ENCODE data around the gene MAGEA3.
"Not testable (repeated sequence)": the region's sequence is repeated elsewhere in the genome, so short reads cannot be mapped to it uniquely, and the experiment has no call there.

Gene MAGEA3

DNA sequence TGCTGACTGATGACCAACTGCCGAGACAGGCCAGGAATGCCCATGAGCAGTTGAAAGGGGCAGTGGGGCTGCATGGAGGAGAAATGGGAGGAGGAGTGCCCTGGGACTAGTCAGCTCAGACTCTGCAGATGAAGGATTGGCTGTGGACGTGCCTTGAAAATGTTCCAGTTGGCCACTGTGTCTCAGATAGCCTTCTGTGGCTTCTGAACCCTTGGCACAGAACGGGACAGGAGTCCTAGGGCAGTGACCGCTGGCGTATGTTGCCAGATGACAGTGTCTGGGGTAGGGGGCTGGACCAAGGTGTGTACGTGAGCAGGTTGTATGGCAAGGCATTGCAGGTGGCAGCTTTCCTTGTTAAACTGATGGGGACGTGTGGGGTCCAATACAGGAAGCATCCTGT lies 7.9 kb downstream of the MAGEA3 start:
- H3K27me3 ChIP-seq (ENCODE audit: control insufficient read depth in 1 of 2, insufficient read depth in 2 of 2, low read length in 2 of 2); H3K27ac ChIP-seq (ENCODE audit: low read depth, low read length); H3K36me3 ChIP-seq (ENCODE audit: insufficient read depth, low read length); H3K9me3 ChIP-seq (ENCODE audit: low read length); H3K4me3 ChIP-seq (ENCODE audit: low read depth in 1 of 2, low read length in 2 of 2); H3K4me1 ChIP-seq (ENCODE audit: insufficient read depth, low read length); H3K9ac ChIP-seq (ENCODE audit: low read length): not testable (repeated sequence)

DNA sequence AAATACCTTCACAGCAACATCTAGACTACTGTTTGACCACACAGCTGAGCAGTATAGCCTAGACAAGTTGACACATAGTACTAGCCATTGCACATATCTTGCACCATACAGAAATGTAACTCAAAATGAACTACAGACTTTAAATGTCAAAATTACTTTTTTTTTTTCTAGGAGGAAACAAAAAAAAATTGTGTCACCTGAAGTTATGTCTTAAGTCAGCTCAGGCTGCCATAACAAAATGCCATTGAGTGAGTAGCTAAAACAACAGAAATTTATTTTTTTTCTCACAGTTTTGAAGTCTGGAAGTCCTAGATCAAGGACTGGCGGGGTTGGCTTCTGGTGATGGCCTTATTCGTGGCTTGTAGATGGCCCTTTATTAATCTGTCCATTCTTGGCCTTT lies 10.6 kb downstream of the MAGEA3 start, which contains the start of gene CSAG2:
TSS of gene CSAG2 (minus strand) at position 101 of the 400 bp plus-strand sequence. CDS start 161 bp downstream, outside the sequence.
- not testable (repeated sequence) for H3K9me3 ChIP-seq (ENCODE audit: low read length); H3K4me3 ChIP-seq (ENCODE audit: low read depth in 1 of 2, low read length in 2 of 2); H3K36me3 ChIP-seq (ENCODE audit: insufficient read depth, low read length); H3K4me1 ChIP-seq (ENCODE audit: insufficient read depth, low read length); H3K27me3 ChIP-seq (ENCODE audit: control insufficient read depth in 1 of 2, insufficient read depth in 2 of 2, low read length in 2 of 2); H3K27ac ChIP-seq (ENCODE audit: low read depth, low read length); H3K9ac ChIP-seq (ENCODE audit: low read length)

GRCh38 chrX:152713195-152713594 lies 14.6 kb downstream of the MAGEA3 start:
- H3K4me3 ChIP-seq (ENCODE audit: low read depth in 1 of 2, low read length in 2 of 2); H3K9me3 ChIP-seq (ENCODE audit: low read length); H3K27me3 ChIP-seq (ENCODE audit: control insufficient read depth in 1 of 2, insufficient read depth in 2 of 2, low read length in 2 of 2); H3K36me3 ChIP-seq (ENCODE audit: insufficient read depth, low read length); H3K9ac ChIP-seq (ENCODE audit: low read length); H3K27ac ChIP-seq (ENCODE audit: low read depth, low read length); H3K4me1 ChIP-seq (ENCODE audit: insufficient read depth, low read length): not testable (repeated sequence)

GRCh38 chrX:152713815-152714787 lies 15.5 kb downstream of the MAGEA3 start, which contains the start of gene MAGEA2B:
TSS of gene MAGEA2B (plus strand) at chrX:152714628. CDS start at chrX:152717107, 2,479 bp downstream.
- H3K9ac ChIP-seq (ENCODE audit: low read length); H3K9me3 ChIP-seq (ENCODE audit: low read length); H3K36me3 ChIP-seq (ENCODE audit: insufficient read depth, low read length); H3K4me3 ChIP-seq (ENCODE audit: low read depth in 1 of 2, low read length in 2 of 2); H3K27ac ChIP-seq (ENCODE audit: low read depth, low read length); H3K27me3 ChIP-seq (ENCODE audit: control insufficient read depth in 1 of 2, insufficient read depth in 2 of 2, low read length in 2 of 2); H3K4me1 ChIP-seq (ENCODE audit: insufficient read depth, low read length): not testable (repeated sequence)

DNA sequence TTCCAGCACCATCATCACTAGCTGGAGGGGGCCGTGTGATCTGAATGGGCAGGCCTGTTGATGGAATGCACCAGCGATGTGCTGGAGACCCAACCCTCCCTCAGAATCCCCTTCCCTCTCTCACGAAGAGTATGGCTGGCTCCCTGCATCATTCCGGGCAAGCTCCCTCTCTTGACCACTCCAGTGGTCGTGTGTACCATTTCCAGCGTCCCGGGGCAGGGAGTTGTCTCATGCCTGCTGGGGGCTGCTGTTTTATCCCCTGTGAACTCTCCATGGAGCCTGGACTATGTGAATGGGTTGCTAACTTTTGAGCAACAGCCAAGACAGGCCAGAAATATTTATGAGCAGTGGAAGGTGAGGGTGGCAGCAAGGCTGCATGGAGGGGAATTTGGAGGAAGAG lies 26.8 kb downstream of the MAGEA3 start:
- Histone ChIP-seq H3K4me1 (ENCODE audit: insufficient read depth, low read length) (no peaks in the 10 kb centered on the region), H3K27me3 (ENCODE audit: control insufficient read depth in 1 of 2, insufficient read depth in 2 of 2, low read length in 2 of 2) (no peaks in the 10 kb centered on the region), H3K36me3 (ENCODE audit: insufficient read depth, low read length) (no peaks in the 10 kb centered on the region), H3K9ac (ENCODE audit: low read length) (no peak overlapping the region), H3K9me3 (ENCODE audit: low read length) (no peaks in the 10 kb centered on the region), H3K4me3 (ENCODE audit: low read depth in 1 of 2, low read length in 2 of 2) (no peak overlapping the region), H3K27ac (ENCODE audit: low read depth, low read length) (no peak overlapping the region)

- H3K9me3 ChIP-seq (ENCODE audit: low read length), result no peaks in the 10 kb centered on the region
- no peaks in the 10 kb centered on the region for H3K4me1 ChIP-seq (ENCODE audit: insufficient read depth, low read length)
- H3K4me3 ChIP-seq (ENCODE audit: low read depth in 1 of 2, low read length in 2 of 2), result no peak within 1 kb of the TSS
- H3K9ac ChIP-seq (ENCODE audit: low read length), result no peak within 1 kb of the TSS
- no peak within 1 kb of the TSS for H3K27ac ChIP-seq (ENCODE audit: low read depth, low read length)
- H3K36me3 ChIP-seq (ENCODE audit: insufficient read depth, low read length), result no peaks in the 10 kb centered on the region
- no peaks in the 10 kb centered on the region for H3K27me3 ChIP-seq (ENCODE audit: control insufficient read depth in 1 of 2, insufficient read depth in 2 of 2, low read length in 2 of 2)
These were observed 34.8 kb downstream of the MAGEA3 start, which contains the start of the genes CSAG1 and MAGEA12 for GRCh38 chrX:152733261-152733975. TSS of gene CSAG1 (minus strand) at chrX:152733721. CDS start at chrX:152732460, 1,261 bp downstream. TSS of gene MAGEA12 (plus strand) at chrX:152733757. CDS start at chrX:152736162, 2,405 bp downstream.

GRCh38 chrX:152734143-152734858 lies 35.7 kb downstream of the MAGEA3 start:
- not testable (repeated sequence) for H3K4me1 ChIP-seq (ENCODE audit: insufficient read depth, low read length); H3K4me3 ChIP-seq (ENCODE audit: low read depth in 1 of 2, low read length in 2 of 2); H3K27ac ChIP-seq (ENCODE audit: low read depth, low read length); H3K9ac ChIP-seq (ENCODE audit: low read length); H3K9me3 ChIP-seq (ENCODE audit: low read length); H3K27me3 ChIP-seq (ENCODE audit: control insufficient read depth in 1 of 2, insufficient read depth in 2 of 2, low read length in 2 of 2); H3K36me3 ChIP-seq (ENCODE audit: insufficient read depth, low read length)

- Histone ChIP-seq H3K4me3 (ENCODE audit: low read depth in 1 of 2, low read length in 2 of 2) (no peak overlapping the region), H3K9ac (ENCODE audit: low read length) (no peak overlapping the region), H3K9me3 (ENCODE audit: low read length) (no peaks in the 10 kb centered on the region), H3K27ac (ENCODE audit: low read depth, low read length) (no peak overlapping the region), H3K4me1 (ENCODE audit: insufficient read depth, low read length) (no peaks in the 10 kb centered on the region), H3K36me3 (ENCODE audit: insufficient read depth, low read length) (no peaks in the 10 kb centered on the region), H3K27me3 (ENCODE audit: control insufficient read depth in 1 of 2, insufficient read depth in 2 of 2, low read length in 2 of 2) (no peaks in the 10 kb centered on the region)
These were observed 36.5 kb downstream of the MAGEA3 start for GRCh38 chrX:152735101-152735500.

- no peaks in the 10 kb centered on the region for H3K4me1 ChIP-seq (ENCODE audit: insufficient read depth, low read length)
- no peaks in the 10 kb centered on the region for H3K36me3 ChIP-seq (ENCODE audit: insufficient read depth, low read length)
- no peak overlapping the region for H3K4me3 ChIP-seq (ENCODE audit: low read depth in 1 of 2, low read length in 2 of 2)
- H3K9me3 ChIP-seq (ENCODE audit: low read length), result no peaks in the 10 kb centered on the region
- H3K27me3 ChIP-seq (ENCODE audit: control insufficient read depth in 1 of 2, insufficient read depth in 2 of 2, low read length in 2 of 2), result no peaks in the 10 kb centered on the region
- H3K9ac ChIP-seq (ENCODE audit: low read length), result no peak overlapping the region
- no peak overlapping the region for H3K27ac ChIP-seq (ENCODE audit: low read depth, low read length)
These were observed 37.4 kb downstream of the MAGEA3 start for GRCh38 chrX:152735860-152736511.

- not testable (repeated sequence) for H3K27ac ChIP-seq (ENCODE audit: low read depth, low read length); H3K9ac ChIP-seq (ENCODE audit: low read length); H3K27me3 ChIP-seq (ENCODE audit: control insufficient read depth in 1 of 2, insufficient read depth in 2 of 2, low read length in 2 of 2); H3K9me3 ChIP-seq (ENCODE audit: low read length); H3K36me3 ChIP-seq (ENCODE audit: insufficient read depth, low read length); H3K4me1 ChIP-seq (ENCODE audit: insufficient read depth, low read length); H3K4me3 ChIP-seq (ENCODE audit: low read depth in 1 of 2, low read length in 2 of 2)
These were observed 37.9 kb downstream of the MAGEA3 start for GRCh38 chrX:152736528-152736927.

DNA sequence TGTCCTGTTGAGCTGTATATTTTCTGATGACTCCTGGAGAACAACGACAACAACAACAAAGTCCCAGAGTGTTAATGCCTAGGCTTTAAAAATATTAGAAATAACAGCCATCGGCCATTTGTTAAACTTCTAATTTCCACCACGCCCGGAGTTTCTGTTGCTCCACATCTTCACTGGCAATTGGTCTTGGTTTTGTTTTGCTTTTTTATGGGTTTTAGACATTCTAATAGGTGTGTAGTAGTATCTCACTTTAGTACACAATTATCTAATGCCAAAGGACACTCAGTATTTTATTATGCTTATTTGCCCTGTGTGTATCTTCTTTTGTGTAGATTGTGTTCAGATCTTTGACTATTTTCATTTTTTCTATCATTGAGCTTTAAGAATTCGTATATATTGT lies 40.0 kb downstream of the MAGEA3 start:
- Histone ChIP-seq H3K27me3 (ENCODE audit: control insufficient read depth in 1 of 2, insufficient read depth in 2 of 2, low read length in 2 of 2) (no peaks in the 10 kb centered on the region), H3K36me3 (ENCODE audit: insufficient read depth, low read length) (no peaks in the 10 kb centered on the region), H3K4me1 (ENCODE audit: insufficient read depth, low read length) (no peaks in the 10 kb centered on the region), H3K4me3 (ENCODE audit: low read depth in 1 of 2, low read length in 2 of 2) (no peak overlapping the region), H3K9ac (ENCODE audit: low read length) (no peak overlapping the region), H3K27ac (ENCODE audit: low read depth, low read length) (no peak overlapping the region), H3K9me3 (ENCODE audit: low read length) (no peaks in the 10 kb centered on the region)
